GM18526 (cell line): Measurements from ENCODE around the gene LRRC10B.

Source experiments
- POLR2A ChIP-seq: IDR thresholded peaks from 3 replicates; pipeline ENCODE4 v1.6.1; 2011; ENCODE audit not compliant: insufficient read length; ENCODE audit errors: extremely low read depth

Gene LRRC10B

GRCh38 chr11:61542705-61543104, 34.2 kb downstream of the LRRC10B start:
- TF ChIP-seq POLR2A, result no peak

GRCh38 chr11:61543606-61544306, 35.2 kb downstream of the LRRC10B start:
- TF ChIP-seq POLR2A, result no peak

- no peak for TF ChIP-seq POLR2A
Measured at GRCh38 chr11:61544466-61544865, 35.9 kb downstream of the LRRC10B start.

- no peak for TF ChIP-seq POLR2A
Measured at GRCh38 chr11:61545341-61545740, 36.8 kb downstream of the LRRC10B start.

GRCh38 chr11:61545921-61546320, 37.4 kb downstream of the LRRC10B start:
- TF ChIP-seq POLR2A, result no peak

- TF ChIP-seq POLR2A, result no peak
Measured at GRCh38 chr11:61546663-61547062, 38.1 kb downstream of the LRRC10B start.

GRCh38 chr11:61547246-61547645, 38.7 kb downstream of the LRRC10B start:
- TF ChIP-seq POLR2A, result no peak

- no peak for TF ChIP-seq POLR2A
Measured at GRCh38 chr11:61549177-61549576, 40.6 kb downstream of the LRRC10B start.

GRCh38 chr11:61549662-61550568, 41.4 kb downstream of the LRRC10B start:
- no peak for TF ChIP-seq POLR2A

- TF ChIP-seq POLR2A, result no peak
Measured at GRCh38 chr11:61550665-61551227, 42.2 kb downstream of the LRRC10B start.

GRCh38 chr11:61551634-61552033, 43.1 kb downstream of the LRRC10B start:
- no peak for TF ChIP-seq POLR2A

GRCh38 chr11:61552108-61552635, 43.6 kb downstream of the LRRC10B start:
- TF ChIP-seq POLR2A, result no peak

- TF ChIP-seq POLR2A, result no peak
Measured at GRCh38 chr11:61553373-61554171, 45.0 kb downstream of the LRRC10B start.

- no peak for TF ChIP-seq POLR2A
Measured at GRCh38 chr11:61554172-61554988, 45.8 kb downstream of the LRRC10B start.
